LHCN-M2 (cell line): ENCODE measurements around the gene IGFALS. TPM values are rescaled to one million over a fixed set of nuclear protein-coding genes. Genes with fewer than 3 reads are reported as not detected.

Experiments
- DNase-seq: peaks from one replicate; pipeline ENCODE4 v3.0.0-alpha.2; 2012; ENCODE audit warnings: low read depth
- total RNA-seq: library from RNA; depleted of rRNA; stranded (reverse); fragments of >200 nt; gene quantifications from 2 replicates; pipeline ENCODE4 v1.2.3, GENCODE V29; 2014

IGFALS gene
- total RNA-seq, 1 experiment from 2014 or later = not detected

- no peak for DNase-seq
Measured at GRCh38 chr16:1776991-1777374, 16.5 kb downstream of the IGFALS start.

- no peak for DNase-seq
Measured at GRCh38 chr16:1776672-1776955, 16.9 kb downstream of the IGFALS start.

- DNase-seq = no peak
Measured at GRCh38 chr16:1775846-1776671, 17.4 kb downstream of the IGFALS start.

- DNase-seq = no peak
Measured at GRCh38 chr16:1775006-1775845, 18.3 kb downstream of the IGFALS start.

GRCh38 chr16:1774448-1774780 lies 19.1 kb downstream of the IGFALS start:
- no peak for DNase-seq

- peak; percentile 51 for DNase-seq
Measured at GRCh38 chr16:1773703-1774447, 19.6 kb downstream of the IGFALS start.

GRCh38 chr16:1772908-1773702 lies 20.4 kb downstream of the IGFALS start, which contains the start of gene MRPS34:
TSS of gene MRPS34 (minus strand) at chr16:1773134. CDS start at chr16:1773119, 15 bp downstream.
- DNase-seq = peak; percentile 81

GRCh38 chr16:1772362-1772907 lies 21.1 kb downstream of the IGFALS start, which contains the start of gene EME2:
TSS of gene EME2 (plus strand) at chr16:1772810. CDS start at chr16:1773228, 418 bp downstream.
- DNase-seq = peak; percentile 39

GRCh38 chr16:1771864-1772361 lies 21.6 kb downstream of the IGFALS start:
- no peak for DNase-seq

GRCh38 chr16:1771188-1771863 lies 22.2 kb downstream of the IGFALS start, which contains the start of gene NME3:
TSS of gene NME3 (minus strand) at chr16:1771543. CDS start at chr16:1771534, 9 bp downstream.
- DNase-seq = peak; percentile 63

- DNase-seq = no peak
Measured at GRCh38 chr16:1770328-1771187, 22.9 kb downstream of the IGFALS start.

- DNase-seq = no peak
Measured at GRCh38 chr16:1769402-1770300, 23.9 kb downstream of the IGFALS start.

- no peak for DNase-seq
Measured at GRCh38 chr16:1768767-1769401, 24.6 kb downstream of the IGFALS start.

GRCh38 chr16:1768061-1768766 lies 25.3 kb downstream of the IGFALS start:
- DNase-seq = no peak

GRCh38 chr16:1767116-1767994 lies 26.1 kb downstream of the IGFALS start:
- DNase-seq = no peak

GRCh38 chr16:1766701-1767100 lies 26.8 kb downstream of the IGFALS start:
- DNase-seq = no peak
